Stimulated activated CD4-positive, alpha-beta T cell treated with anti-CD3 and anti-CD28 coated beads, Interleukin-2, amount 100 ng/mL, for 4 hours (primary cell): ENCODE results near the gene SPAAR.
A peak's percentile ranks its signal among the peaks of the same experiment; 100 is the strongest.
"Not testable (repeated sequence)": the region's sequence is repeated elsewhere in the genome, so short reads cannot be mapped to it uniquely, and the experiment has no call there.

Experiments used
- DNase-seq: peaks from one replicate; pipeline ENCODE4 v3.0.0-alpha.2; 2020; ENCODE audit warnings: low read depth

Gene SPAAR

DNA sequence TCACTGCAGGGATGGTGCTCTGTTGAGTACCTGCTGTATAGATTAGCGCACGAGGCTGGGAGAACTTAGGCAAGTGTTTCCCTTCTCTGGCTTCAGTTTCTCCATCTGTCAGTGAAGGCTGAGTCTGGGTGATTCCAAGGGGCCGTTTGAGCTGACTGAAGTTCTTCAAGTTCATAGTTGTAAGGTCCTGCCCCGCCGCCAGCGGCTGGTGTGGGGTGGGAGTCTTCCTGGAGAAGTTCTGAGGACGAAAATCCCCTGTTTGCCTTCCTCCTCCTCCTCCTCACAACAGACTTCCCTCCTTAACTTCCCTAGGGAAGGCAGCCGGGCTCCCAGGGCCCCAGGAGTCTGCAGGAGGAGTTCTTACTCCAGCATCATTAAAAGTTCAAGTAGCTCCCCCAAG lies 5.0 kb upstream of the SPAAR start:
- DNase-seq, result no peak

GRCh38 chr9:35905051-35905781 lies 4.1 kb upstream of the SPAAR start:
- DNase-seq, result no peak

DNA sequence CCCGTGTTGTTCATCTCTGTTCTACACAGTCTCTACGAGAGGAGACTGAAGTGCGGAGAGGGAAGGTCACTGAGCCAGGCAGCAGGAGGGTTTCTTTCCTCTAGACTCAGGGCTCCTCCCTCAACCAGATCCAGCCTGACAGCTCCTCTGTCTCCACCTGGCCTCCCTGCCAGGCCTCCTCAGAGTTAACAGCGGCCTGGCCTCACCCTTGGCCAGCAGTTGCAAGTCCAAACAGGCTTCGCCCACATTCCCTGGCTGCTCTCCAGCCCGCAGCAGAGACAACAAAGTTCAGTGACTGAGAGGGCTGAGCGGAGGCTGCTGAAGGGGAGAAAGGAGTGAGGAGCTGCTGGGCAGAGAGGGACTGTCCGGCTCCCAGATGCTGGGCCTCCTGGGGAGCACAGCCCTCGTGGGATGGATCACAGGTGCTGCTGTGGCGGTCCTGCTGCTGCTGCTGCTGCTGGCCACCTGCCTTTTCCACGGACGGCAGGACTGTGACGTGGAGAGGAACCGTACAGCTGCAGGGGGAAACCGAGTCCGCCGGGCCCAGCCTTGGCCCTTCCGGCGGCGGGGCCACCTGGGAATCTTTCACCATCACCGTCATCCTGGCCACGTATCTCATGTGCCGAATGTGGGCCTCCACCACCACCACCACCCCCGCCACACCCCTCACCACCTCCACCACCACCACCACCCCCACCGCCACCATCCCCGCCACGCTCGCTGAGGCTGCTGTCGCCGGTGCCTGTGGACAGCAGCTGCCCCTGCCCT lies 3.2 kb upstream of the SPAAR start, which contains the start of gene HRCT1:
TSS of gene HRCT1 (plus strand) at position 291 of the 768 bp plus-strand sequence. CDS start at position 377, 86 bp downstream.
- no peak for DNase-seq

DNA sequence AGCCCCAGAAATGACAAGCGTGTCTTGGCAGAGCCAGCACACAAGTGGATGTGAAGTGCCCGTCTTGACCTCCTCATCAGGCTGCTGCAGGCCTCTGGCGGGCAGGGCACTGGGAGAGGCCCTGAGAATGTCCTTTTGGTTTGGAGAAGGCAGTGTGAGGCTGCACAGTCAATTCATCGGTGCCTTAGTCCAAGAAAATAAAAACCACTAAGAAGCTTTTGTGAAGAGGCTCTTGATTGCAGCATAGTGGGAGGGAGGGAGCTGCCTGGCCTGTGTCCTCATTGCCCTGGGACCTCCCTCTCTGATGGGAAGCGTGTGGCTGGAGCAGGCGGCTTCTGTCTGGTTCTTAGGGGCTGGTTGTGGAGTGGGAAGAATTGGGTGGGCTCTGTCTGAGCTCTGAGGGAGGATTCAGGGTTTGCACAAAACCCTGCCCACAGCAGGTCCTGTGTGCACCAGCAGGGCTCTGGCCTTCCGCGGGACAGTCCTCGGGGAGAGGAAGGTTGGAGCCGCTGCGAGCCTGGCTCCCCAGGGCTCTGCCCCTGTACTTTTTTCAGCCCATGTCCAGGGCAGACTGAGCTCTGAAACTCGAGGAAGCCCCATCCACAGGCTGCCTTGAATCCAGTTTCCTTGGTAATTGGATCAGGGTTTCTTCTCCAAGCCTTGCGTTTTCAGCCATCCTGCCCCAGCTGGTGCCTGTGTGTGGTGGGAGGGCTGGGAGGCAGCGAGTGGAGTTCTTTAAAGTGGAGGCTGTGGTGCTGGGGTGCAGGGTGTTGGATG lies 2.2 kb upstream of the SPAAR start:
- DNase-seq, result no peak

- DNase-seq, result no peak
Observed at GRCh38 chr9:35907711-35908503, 1.4 kb upstream of the SPAAR start.

DNA sequence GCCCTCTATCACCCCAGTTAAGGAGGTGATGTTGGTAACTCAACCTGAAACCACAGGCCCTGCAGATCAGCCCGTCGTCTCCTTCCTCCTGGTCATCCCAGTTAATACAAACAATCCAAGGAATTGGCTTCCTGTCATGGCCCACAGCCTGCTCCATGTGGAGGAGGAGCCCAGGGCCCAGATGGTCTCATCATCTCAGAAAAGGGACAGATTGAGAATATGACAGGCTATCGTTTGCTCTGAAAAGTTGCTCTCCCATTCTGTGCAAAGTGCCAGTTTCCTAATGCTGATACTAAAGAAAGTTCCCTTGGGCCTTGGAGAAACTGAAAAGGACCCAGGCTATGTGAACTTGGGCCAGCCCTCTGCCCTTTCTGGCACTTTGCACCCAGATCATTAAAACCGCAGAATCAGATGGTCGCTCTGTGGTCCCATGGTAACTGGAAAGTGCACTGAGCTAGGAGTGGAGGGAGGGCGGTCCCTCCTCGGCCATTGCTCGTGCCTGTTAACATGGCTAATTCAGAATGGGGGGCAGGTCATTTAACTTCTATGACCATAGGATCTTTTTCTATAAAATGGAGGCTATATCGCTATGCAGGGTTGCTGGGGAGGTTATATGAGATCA lies 675 bp upstream of the SPAAR start:
- no peak for DNase-seq

- no peak for DNase-seq
Observed at GRCh38 chr9:35909687-35910612, 660 bp downstream of the SPAAR start.

DNA sequence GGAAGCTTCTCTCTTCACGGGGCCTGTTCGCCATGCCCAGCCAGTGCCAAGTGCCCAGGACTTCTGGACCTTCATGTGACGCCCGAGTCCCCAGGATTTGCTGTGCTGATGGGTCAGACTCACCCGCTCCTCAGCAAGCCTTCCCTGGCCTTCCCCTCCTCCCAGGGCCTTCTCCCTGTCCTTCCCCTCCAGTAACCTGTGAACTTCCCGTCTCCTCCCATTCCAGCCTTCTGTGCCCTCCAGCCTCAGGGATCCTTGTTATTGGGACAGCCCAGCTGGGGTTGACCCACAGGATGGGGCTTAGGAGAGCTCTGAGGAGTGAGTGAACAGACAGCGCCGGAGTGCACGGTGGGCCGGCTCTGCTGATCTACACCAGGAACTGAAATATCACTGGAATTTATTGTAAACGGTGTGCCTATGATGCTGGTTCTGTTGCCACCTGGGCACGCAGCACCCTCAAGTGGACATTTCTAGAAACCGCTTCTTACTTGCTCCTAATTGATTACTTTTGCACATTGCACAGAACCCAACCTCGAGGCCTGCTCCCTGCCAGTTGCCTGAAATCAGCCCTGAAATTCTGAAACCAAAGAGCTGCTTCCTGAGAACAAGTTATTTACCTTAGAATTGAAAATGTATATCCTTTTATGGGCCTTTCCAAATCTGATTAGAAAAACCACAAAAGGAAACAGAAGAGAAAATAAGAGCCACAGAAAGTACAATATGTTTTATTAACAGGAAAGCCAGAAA lies 1.5 kb downstream of the SPAAR start:
- DNase-seq, result peak; percentile 16

DNA sequence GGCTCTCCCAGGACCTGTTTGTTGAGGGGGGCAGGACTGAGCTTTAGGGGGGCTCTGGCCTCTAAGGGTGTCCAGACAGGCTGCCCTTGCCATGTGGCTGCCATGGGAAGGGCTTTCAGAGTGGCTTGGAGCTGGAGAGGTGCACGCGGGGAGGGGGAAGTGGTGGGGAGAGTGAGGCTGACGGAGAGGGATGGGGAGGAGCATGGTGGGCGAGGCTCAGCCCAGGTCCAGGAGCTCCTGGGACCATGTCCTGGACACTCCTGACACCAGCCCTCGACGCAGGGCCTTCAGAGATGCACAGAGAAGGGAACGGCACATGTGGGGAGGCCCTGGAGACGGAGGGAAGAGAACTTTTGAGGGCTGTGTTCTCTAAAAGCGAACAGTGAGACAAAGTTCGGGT lies 2.4 kb downstream of the SPAAR start:
- no peak for DNase-seq

- DNase-seq, result no peak
Observed at GRCh38 chr9:35912791-35913400, 3.6 kb downstream of the SPAAR start.

DNA sequence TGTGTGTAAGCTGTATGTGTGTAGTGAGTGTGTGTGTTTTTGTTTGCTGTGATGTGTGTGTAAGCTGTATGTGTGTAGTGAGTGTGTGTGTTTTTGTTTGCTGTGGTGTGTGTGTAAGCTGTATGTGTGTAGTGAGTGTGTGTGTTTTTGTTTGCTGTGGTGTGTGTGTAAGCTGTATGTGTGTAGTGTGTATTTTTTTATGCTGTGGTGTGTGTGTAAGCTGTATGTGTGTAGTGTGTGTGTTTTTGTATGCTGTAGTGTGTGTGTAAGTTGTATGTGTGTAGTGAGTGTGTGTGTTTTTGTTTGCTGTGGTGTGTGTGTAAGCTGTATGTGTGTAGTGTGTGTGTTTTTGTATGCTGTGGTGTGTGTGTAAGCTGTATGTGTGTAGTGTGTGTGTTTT lies 4.1 kb downstream of the SPAAR start:
- not testable (repeated sequence) for DNase-seq

DNA sequence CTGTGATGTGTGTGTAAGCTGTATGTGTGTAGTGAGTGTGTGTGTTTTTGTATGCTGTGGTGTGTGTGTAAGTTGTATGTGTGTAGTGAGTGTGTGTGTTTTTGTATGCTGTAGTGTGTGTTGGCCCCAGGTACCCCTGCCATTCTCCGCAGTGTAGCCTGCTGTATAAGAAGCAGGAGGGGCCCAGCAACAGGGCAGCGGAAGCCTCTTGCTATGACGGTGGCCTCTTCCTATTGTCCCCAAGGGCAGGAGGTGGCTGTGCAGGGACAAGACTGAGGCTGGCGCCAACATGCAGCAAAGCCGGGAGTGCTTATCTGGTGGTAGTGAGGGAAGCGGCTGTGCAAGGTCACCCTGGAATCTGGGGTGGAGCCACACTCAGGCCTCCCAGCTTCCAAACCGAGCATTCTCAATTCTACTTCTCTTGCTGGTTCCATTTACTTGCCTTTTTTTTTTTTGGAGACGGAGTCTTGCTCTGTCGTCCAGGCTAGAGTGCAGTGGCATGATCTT lies 5.1 kb downstream of the SPAAR start:
- DNase-seq, result no peak

DNA sequence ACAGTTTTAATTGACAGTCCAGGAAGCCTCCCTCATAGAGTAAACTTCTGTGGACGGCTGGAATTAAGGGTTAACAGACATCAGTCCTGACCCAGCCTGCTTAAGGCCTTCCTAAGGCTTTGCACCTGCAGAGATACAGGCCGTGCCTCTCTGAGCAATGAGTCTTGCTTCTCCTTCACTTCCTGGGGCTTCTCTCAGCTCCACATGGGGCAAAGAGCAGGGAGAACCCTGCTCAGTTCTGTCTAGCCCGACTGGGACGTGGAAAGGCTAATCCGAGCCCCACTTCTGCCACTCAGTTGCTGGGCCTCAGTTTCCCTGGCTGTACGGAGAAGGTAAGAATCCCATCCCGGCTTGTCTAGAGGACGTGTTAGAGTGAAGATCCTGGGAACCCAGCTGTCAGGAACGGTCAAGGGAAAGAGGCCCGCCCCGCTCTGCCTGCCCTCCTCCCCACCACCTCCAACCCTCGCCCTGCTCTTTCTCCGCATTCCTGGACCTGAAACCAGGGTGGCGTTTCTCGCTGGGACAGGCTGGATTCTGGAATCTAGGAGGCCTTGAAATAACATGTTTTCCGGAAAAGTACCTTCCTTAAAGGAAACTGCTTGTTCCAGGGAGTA lies 6.5 kb downstream of the SPAAR start:
- no peak for DNase-seq

DNA sequence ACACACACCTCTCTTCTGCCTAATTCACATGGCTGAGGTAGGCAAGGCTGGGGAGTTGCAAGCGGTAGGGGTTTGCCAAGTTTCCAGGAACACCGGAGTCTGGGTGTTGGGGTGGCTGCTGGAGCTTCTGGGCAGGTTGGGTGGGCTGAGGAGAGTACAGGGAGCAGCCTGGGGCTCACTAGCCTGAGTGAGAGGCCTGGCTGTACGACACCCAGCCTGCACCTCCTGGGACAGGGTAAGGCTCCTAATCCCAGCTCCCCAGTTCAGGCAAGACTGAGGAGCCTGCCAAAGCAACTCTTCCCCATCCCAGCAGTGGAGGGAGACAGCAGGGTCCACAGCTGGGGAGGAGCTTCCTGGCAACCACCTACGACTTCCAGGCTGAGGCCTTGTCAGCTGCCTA lies 8.0 kb downstream of the SPAAR start:
- no peak for DNase-seq

DNA sequence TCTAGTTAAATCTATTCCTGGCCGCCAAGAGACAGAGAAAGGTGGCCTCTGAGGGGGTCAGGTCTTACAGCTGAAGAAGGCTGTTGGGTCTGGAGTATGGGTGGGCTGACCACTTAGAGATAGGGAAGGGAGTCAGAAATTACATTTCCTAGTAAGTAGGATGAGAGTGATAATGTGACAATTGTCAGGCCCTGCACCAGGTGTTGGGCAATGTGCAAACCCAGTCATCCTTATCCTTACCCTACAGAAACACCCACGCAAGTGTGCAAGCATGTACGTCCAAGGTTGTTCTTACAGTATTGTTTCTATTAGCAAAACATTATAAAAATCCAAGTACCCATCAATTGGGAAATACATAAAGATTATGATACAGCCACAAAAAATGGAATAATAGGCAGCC lies 9.5 kb downstream of the SPAAR start:
- DNase-seq, result no peak

DNA sequence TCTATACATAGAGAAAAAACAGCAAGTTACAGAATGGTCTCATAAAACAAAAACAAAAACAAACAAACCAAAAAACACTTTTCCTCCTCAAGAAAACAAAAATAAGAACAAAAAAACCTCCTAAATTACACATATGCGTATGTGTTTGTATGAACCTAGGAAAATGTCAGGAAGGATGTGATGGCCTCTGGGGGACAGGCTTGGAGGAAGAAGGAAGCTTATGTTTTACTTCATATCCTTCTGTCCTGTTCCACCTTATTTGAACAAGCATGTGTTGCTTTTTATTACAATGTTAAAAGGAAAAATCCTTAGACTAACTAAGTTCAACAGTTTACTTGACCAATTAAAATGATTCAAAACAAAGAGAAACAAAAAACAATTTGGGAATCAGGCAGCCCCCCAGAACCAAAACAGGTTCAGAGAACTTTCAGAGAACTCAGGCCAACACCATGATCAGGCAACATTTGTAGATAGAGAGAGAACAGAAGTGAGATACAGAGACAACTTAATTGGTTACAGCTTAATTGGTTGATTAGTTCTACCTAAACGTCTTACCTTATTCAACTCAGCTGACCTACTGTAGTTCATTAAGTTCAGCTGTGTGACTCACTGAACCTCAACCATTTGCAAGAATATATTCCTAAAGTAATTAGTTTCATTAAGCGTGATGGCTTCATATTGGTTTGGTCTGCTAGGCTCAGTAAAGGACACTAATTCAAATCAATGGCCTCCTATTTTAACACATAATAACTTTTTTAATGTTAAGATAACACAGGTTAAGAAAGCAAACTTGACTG lies 10.1 kb downstream of the SPAAR start:
- no peak for DNase-seq

GRCh38 chr9:35920051-35920620 lies 10.8 kb downstream of the SPAAR start:
- no peak for DNase-seq
